ENCODE data around the gene MGST3.
"Not testable (repeated sequence)": the region's sequence is repeated elsewhere in the genome, so short reads cannot be mapped to it uniquely, and the experiment has no call there.

The MGST3 gene

GRCh38 chr1:165629848-165630628 is 996 bp upstream of the MGST3 start:
- no peak for DNase-seq

GRCh38 chr1:165631342-165632151 is 513 bp downstream of the MGST3 start:
- peak; percentile 90 for DNase-seq

GRCh38 chr1:165632152-165632469 is 1.1 kb downstream of the MGST3 start:
- DNase-seq = no peak

GRCh38 chr1:165632491-165632890 is 1.5 kb downstream of the MGST3 start:
- no peak for DNase-seq

GRCh38 chr1:165633614-165634013 is 2.6 kb downstream of the MGST3 start:
- peak; percentile 36 for DNase-seq

GRCh38 chr1:165634154-165634921 is 3.3 kb downstream of the MGST3 start:
- no peak for DNase-seq

- no peak for DNase-seq
These were observed 4.3 kb downstream of the MGST3 start for GRCh38 chr1:165635329-165635728.

GRCh38 chr1:165635823-165636222 is 4.8 kb downstream of the MGST3 start:
- no peak for DNase-seq

- peak; percentile 72 for DNase-seq
These were observed 6.4 kb downstream of the MGST3 start for GRCh38 chr1:165637427-165637826.

- DNase-seq = not testable (repeated sequence)
These were observed 7.2 kb downstream of the MGST3 start for GRCh38 chr1:165638211-165638610.

GRCh38 chr1:165639821-165640623 is 9.0 kb downstream of the MGST3 start:
- DNase-seq = peak; percentile 21

- no peak for DNase-seq
These were observed 10.4 kb downstream of the MGST3 start for GRCh38 chr1:165641231-165641987.

GRCh38 chr1:165644064-165644735 is 13.2 kb downstream of the MGST3 start:
- DNase-seq = no peak

- no peak for DNase-seq
These were observed 14.8 kb downstream of the MGST3 start for GRCh38 chr1:165645654-165646366.

- DNase-seq = no peak
These were observed 16.5 kb downstream of the MGST3 start for GRCh38 chr1:165647517-165647916.

- no peak for DNase-seq
These were observed 16.9 kb downstream of the MGST3 start for GRCh38 chr1:165647970-165648369.

GRCh38 chr1:165648919-165649572 is 18.0 kb downstream of the MGST3 start:
- DNase-seq = no peak

GRCh38 chr1:165650981-165651625 is 20.1 kb downstream of the MGST3 start:
- DNase-seq = no peak

GRCh38 chr1:165658766-165659580 is 27.9 kb downstream of the MGST3 start:
- DNase-seq = not testable (repeated sequence)
